ENCODE data around the gene CAMK2N2.

Gene CAMK2N2

DNA sequence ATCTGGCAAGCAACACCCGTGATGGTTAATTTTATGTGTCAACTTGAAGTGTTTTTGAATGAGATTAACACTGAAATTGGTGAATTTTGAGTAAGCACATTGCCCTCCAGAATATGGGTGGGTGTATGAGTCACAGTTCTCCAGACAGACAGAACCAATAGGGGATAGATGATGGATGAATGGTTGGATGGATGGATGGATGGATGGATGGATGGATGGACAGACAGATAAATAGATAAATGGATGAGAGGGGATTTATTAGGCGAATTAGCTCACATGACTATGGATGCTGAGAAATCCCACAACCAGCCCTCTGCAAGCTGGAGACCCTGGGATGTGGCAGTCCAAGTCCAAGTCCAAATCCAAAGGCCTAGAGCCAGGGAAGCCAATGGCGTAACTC, 37.4 kb downstream of the CAMK2N2 start:
- DNase-seq (ENCODE audit: low read depth in 4 of 4, low spot score in 1 of 4) = no peak

DNA sequence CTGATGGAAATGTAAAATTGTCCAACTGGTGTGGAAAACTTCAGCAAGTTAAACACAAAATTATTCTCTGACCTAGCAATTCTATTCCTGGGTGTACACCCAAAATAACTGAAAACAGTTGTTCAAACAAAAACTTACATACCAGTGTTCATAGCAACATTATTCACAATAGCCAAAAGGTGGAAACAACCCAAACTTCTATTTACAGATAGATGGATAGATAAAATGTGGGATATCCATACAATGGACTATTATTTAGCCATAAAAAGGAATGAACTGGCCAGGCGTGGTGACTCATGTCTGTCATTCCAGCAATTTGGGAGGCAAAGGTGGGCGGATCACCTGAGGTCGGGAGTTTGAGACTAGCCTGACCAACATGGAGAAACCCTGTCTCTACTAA, 38.8 kb downstream of the CAMK2N2 start:
- DNase-seq (ENCODE audit: low read depth in 4 of 4, low spot score in 1 of 4) = no peak

DNA sequence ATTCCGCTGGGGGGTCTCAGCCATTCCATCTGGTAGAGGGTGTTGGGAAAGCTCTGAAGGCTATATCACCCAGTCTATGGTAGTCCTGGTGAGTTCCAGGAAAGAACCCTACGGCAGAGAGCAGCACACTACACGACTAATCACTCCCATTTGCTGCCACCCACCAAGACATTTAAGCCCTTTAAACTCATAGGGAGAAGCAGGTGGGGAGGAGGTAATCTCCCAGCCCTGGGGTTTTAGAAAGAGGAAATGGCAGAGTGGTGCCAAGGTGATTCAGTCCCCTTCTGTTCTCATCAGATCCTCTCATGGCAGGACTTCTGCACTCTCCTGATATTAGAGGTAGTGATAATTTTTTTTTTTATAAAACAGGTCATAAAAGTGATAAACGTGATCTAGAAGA, 42.5 kb downstream of the CAMK2N2 start:
- DNase-seq (ENCODE audit: low read depth in 4 of 4, low spot score in 1 of 4) = no peak

DNA sequence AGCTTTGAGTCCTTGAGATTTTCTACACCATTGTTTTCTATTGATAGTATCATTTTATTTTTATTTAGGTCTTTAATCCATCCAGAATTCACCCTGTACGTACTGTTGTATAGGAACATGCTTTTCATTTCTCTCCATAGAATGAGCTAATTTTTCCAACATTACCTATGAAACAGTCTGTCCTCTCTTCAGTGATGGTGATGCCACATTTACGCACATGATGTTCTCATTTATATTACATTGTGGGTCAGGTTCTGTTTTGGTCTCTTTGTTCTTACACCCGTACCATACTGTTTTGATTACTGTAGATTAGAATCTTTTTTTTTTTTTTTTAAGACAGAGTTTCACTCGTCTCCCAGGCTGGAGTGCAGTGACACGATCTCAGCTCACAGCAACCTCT, 49.6 kb downstream of the CAMK2N2 start:
- DNase-seq (ENCODE audit: low read depth in 4 of 4, low spot score in 1 of 4) = no peak

DNA sequence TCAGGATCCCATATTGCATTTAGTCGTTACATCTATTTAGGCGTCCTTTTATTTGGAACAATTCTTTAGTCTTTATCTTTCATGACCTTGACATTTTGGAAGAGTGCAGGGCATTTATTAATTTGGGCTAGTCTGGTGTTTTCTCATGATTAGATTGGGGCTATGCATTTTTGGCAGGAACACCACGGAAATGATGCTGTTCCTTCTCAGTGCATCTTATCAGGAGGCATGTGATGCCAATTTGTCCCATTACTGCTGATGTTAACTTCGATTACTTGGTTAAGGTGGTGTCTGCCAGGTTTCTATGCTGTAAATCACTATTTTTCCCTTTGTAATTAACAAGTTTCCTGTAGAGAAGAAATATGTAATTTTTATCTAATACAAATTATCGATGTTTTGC, 50.1 kb downstream of the CAMK2N2 start:
- no peak for DNase-seq (ENCODE audit: low read depth in 4 of 4, low spot score in 1 of 4)

Data from stimulated activated CD4-positive, alpha-beta T cell treated with anti-CD3 and anti-CD28 coated beads, Interleukin-1b, Interleukin-23, amount 100 ng/mL, for 24 hours (primary cell).